H9 (cell line): ENCODE results near the gene MMP23B. TPM values are rescaled to one million over a fixed set of nuclear protein-coding genes. Genes with fewer than 3 reads are reported as not detected.
A peak's percentile ranks its signal among the peaks of the same experiment; 100 is the strongest.

Experiments
- DNase-seq: peaks from one replicate; pipeline ENCODE4 v3.0.0-alpha.2; 2017
- H2AFZ ChIP-seq: one replicate; pipeline ENCODE4 v1.6.1; 2013; ENCODE audit warnings: mild to moderate bottlenecking, low read length, control low read depth, moderate library complexity
- H2AK5ac ChIP-seq: 2 replicates; pipeline ENCODE4 v1.6.1; 2013; ENCODE audit warnings: low read length, control low read depth, mixed read lengths; ENCODE audit not compliant: insufficient read length
- H2BK120ac ChIP-seq: one replicate; pipeline ENCODE4 v1.6.1; 2013; ENCODE audit warnings: low read depth, mild to moderate bottlenecking, low read length, control low read depth, inconsistent platforms; ENCODE audit not compliant: poor library complexity, severe bottlenecking
- H2BK12ac ChIP-seq: 2 replicates; pipeline ENCODE4 v1.6.1; 2013; ENCODE audit warnings: low read length, control low read depth, mixed read lengths, low read depth; ENCODE audit not compliant: insufficient read length
- H2BK15ac ChIP-seq: 2 replicates; pipeline ENCODE4 v1.6.1; 2013; ENCODE audit warnings: low read depth, low read length, control low read depth
- H2BK20ac ChIP-seq: one replicate; pipeline ENCODE4 v1.6.1; 2013; ENCODE audit warnings: low read depth, mild to moderate bottlenecking, low read length, control low read depth, inconsistent platforms; ENCODE audit not compliant: poor library complexity, severe bottlenecking
- H2BK5ac ChIP-seq: 2 replicates; pipeline ENCODE4 v1.6.1; 2013; ENCODE audit warnings: low read length, control low read depth, mixed read lengths; ENCODE audit not compliant: insufficient read length
- H3K14ac ChIP-seq: 2 replicates; pipeline ENCODE4 v1.6.1; 2013; ENCODE audit warnings: low read length, control low read depth; ENCODE audit not compliant: insufficient read depth
- H3K18ac ChIP-seq: 2 replicates; pipeline ENCODE4 v1.6.1; 2013; ENCODE audit warnings: low read depth, mild to moderate bottlenecking, mixed read lengths, low read length, control low read depth; ENCODE audit not compliant: insufficient read length
- H3K23ac ChIP-seq: 2 replicates; pipeline ENCODE4 v1.6.1; 2013; ENCODE audit warnings: low read length, control low read depth, mixed read lengths, low read depth; ENCODE audit not compliant: insufficient read length
- H3K23me2 ChIP-seq: 2 replicates; pipeline ENCODE4 v1.6.1; 2013; ENCODE audit warnings: low read depth, mild to moderate bottlenecking, mixed read lengths, low read length, control low read depth; ENCODE audit not compliant: insufficient read length, poor library complexity, severe bottlenecking
- H3K27ac ChIP-seq: 2 replicates; pipeline ENCODE4 v1.5.1; 2013; ENCODE audit warnings: low read length, control low read depth, mixed read lengths, low read depth; ENCODE audit not compliant: insufficient read length
- H3K27me3 ChIP-seq: 2 replicates; pipeline ENCODE4 v1.6.1; 2013; ENCODE audit warnings: low read length, control low read depth, inconsistent platforms; ENCODE audit not compliant: insufficient read depth
- H3K4ac ChIP-seq: 2 replicates; pipeline ENCODE4 v1.6.1; 2013; ENCODE audit warnings: low read depth, mild to moderate bottlenecking, control low read depth, inconsistent platforms, low read length, moderate library complexity
- H3K4me1 ChIP-seq: 2 replicates; pipeline ENCODE4 v1.6.1; 2013; ENCODE audit warnings: low read length, control low read depth, inconsistent platforms; ENCODE audit not compliant: insufficient read depth
- H3K4me2 ChIP-seq: 2 replicates; pipeline ENCODE4 v1.6.1; 2013; ENCODE audit warnings: low read length, control low read depth, mixed read lengths; ENCODE audit not compliant: insufficient read length, insufficient read depth
- H3K56ac ChIP-seq: 2 replicates; pipeline ENCODE4 v1.6.1; 2013; ENCODE audit warnings: low read depth, mild to moderate bottlenecking, mixed read lengths, low read length, control low read depth; ENCODE audit not compliant: insufficient read length
- H3K79me1 ChIP-seq: 2 replicates; pipeline ENCODE4 v1.6.1; 2013; ENCODE audit warnings: low read depth, mild to moderate bottlenecking, moderate library complexity, low read length, control low read depth, inconsistent platforms; ENCODE audit not compliant: insufficient read depth, poor library complexity, severe bottlenecking
- H3K79me2 ChIP-seq: 2 replicates; pipeline ENCODE4 v1.6.1; 2013; ENCODE audit warnings: low read length, control low read depth, inconsistent platforms; ENCODE audit not compliant: insufficient read depth
- H3K9ac ChIP-seq: 2 replicates; pipeline ENCODE4 v1.6.1; 2013; ENCODE audit warnings: low read length, control low read depth, mixed read lengths; ENCODE audit not compliant: insufficient read length; ENCODE audit errors: extremely low read depth
- H3K9me3 ChIP-seq: one replicate; pipeline ENCODE4 v1.6.1; 2013; ENCODE audit warnings: low read depth, low read length, inconsistent platforms; ENCODE audit not compliant: control insufficient read depth
- H3T11ph ChIP-seq: one replicate; pipeline ENCODE4 v1.6.1; 2013; ENCODE audit warnings: mild to moderate bottlenecking, low read length, control low read depth, inconsistent platforms
- H4K20me1 ChIP-seq: one replicate; pipeline ENCODE4 v1.6.1; 2013; ENCODE audit not compliant: control insufficient read depth, insufficient read length, insufficient read depth
- H4K5ac ChIP-seq: 2 replicates; pipeline ENCODE4 v1.6.1; 2013; ENCODE audit warnings: low read depth, mild to moderate bottlenecking, mixed read lengths, low read length, control low read depth; ENCODE audit not compliant: insufficient read length
- H4K8ac ChIP-seq: replicated peaks from 2 replicates; pipeline ENCODE4 v1.6.1; 2013; ENCODE audit warnings: low read length, control low read depth, mixed read lengths, low read depth; ENCODE audit not compliant: insufficient read length
- H4K91ac ChIP-seq: 2 replicates; pipeline ENCODE4 v1.6.1; 2013; ENCODE audit warnings: low read depth, mild to moderate bottlenecking, moderate library complexity, mixed read lengths, low read length, control low read depth; ENCODE audit not compliant: insufficient read length
- H3K27ac Mint-ChIP-seq, 3 experiments: 2 replicates in 2 of 3; 3 replicates in 1 of 3; pipeline ENCODE4 v1.8.0; 2020 to 2021; ENCODE audit warnings: mixed read lengths in 3 of 3, mild to moderate bottlenecking in 1 of 3, moderate library complexity in 1 of 3
- H3K27me3 Mint-ChIP-seq: 2 replicates; pipeline ENCODE4 v1.8.0; 2021; ENCODE audit warnings: low read depth, mild to moderate bottlenecking, moderate library complexity, mixed read lengths
- H3K36me3 Mint-ChIP-seq, 3 experiments: 2 replicates in 2 of 3; 3 replicates in 1 of 3; pipeline ENCODE4 v1.8.0; 2020 to 2021; ENCODE audit warnings: low read depth in 3 of 3, mixed read lengths in 3 of 3; ENCODE audit not compliant: insufficient read depth in 1 of 3
- H3K4me1 Mint-ChIP-seq, 2 experiments: 2 replicates each; pipeline ENCODE4 v1.8.0; 2020; ENCODE audit warnings: mixed read lengths in 2 of 2
- H3K4me3 Mint-ChIP-seq, 2 experiments: 2 replicates in 1 of 2; 3 replicates in 1 of 2; pipeline ENCODE4 v1.8.0; 2020 to 2021; ENCODE audit warnings: mild to moderate bottlenecking in 2 of 2, mixed read lengths in 2 of 2, moderate library complexity in 1 of 2
- H3K9me3 Mint-ChIP-seq, 2 experiments: 2 replicates in 1 of 2; 3 replicates in 1 of 2; pipeline ENCODE4 v1.8.0; 2020; ENCODE audit warnings: mild to moderate bottlenecking in 2 of 2, mixed read lengths in 2 of 2, moderate library complexity in 1 of 2
- CTCF ChIP-seq: fragments of 200-600 bp; sonication (generic); conservative IDR thresholded peaks from 3 replicates; pipeline ENCODE4 v1.8.0; 2021; ENCODE audit warnings: antibody characterized with exemption, mild to moderate bottlenecking
- WGBS: extraction: QIAGEN DNeasy Blood & Tissue Kit; methylation state at CpG from one replicate; pipeline ENCODE4 v1.1.7; 2013; ENCODE audit warnings: missing lambda C conversion rate, low lambda C conversion rate, mixed read lengths; ENCODE audit not compliant: insufficient read length; ENCODE audit errors: extremely low coverage; 5-methylcytosine and 5-hydroxymethylcytosine counted together
- total RNA-seq: library from RNA; stranded (reverse); gene quantifications from 2 replicates; pipeline ENCODE4 v1.2.1, GENCODE V29; 2021

The MMP23B gene
- total RNA-seq, 1 experiment from 2014 or later = 12.5 TPM

- H4K5ac ChIP-seq = no peak overlapping the region
- H3K79me2 ChIP-seq = no peaks in the 10 kb centered on the region
- no peak overlapping the region for H3T11ph ChIP-seq
- no peak overlapping the region for H2AK5ac ChIP-seq
- H2BK15ac ChIP-seq = no peak overlapping the region
- no peak overlapping the region for H3K27ac ChIP-seq
- H4K8ac ChIP-seq = no peak overlapping the region
- H3K23me2 ChIP-seq = peaks cover 7% of the 10 kb centered on the region
- WGBS = no CpG with 5 or more reads among the region's 81 CpGs
- H2AFZ ChIP-seq = no peak overlapping the region
- H3K4ac ChIP-seq = no peak overlapping the region
- no peak overlapping the region for H2BK5ac ChIP-seq
- no peak overlapping the region for H2BK12ac ChIP-seq
- DNase-seq = peak; percentile 96
- no peak overlapping the region for H3K18ac ChIP-seq
- no peak overlapping the region; the same call in 1 of the 2 replicates for H3K14ac ChIP-seq
- no peak overlapping the region for H3K4me2 ChIP-seq
- Mint-ChIP-seq H3K36me3 (no peaks in the 10 kb centered on the region), H3K4me1 (peaks cover 2% of the 10 kb centered on the region in 2 experiments; a peak in 2 of 4 replicates), H3K4me3 (peak overlapping the region; percentile 51 to 71), H3K27ac (no peak overlapping the region), H3K27me3 (peaks cover 12% of the 10 kb centered on the region), H3K9me3 (no peaks in the 10 kb centered on the region)
- H3K27me3 ChIP-seq = no peaks in the 10 kb centered on the region; the same call in 1 of the 2 replicates
- TF ChIP-seq CTCF = no peak
- H3K79me1 ChIP-seq = no peaks in the 10 kb centered on the region
- no peaks in the 10 kb centered on the region for H3K9me3 ChIP-seq
- H4K20me1 ChIP-seq = no peaks in the 10 kb centered on the region
- no peak overlapping the region for H4K91ac ChIP-seq
- no peak overlapping the region for H2BK120ac ChIP-seq
- no peak overlapping the region for H2BK20ac ChIP-seq
- no peaks in the 10 kb centered on the region for H3K4me1 ChIP-seq
- H3K9ac ChIP-seq = no peak overlapping the region
- no peak overlapping the region for H3K56ac ChIP-seq
- H3K23ac ChIP-seq = no peak overlapping the region
These were observed 1.6 kb upstream of the MMP23B start for GRCh38 chr1:1630191-1630964.
